Bronchial epithelial cell (primary cell): ENCODE measurements around the gene CTU2. TPM values are rescaled to one million over a fixed set of nuclear protein-coding genes. Genes with fewer than 3 reads are reported as not detected.

Experiments
- DNase-seq: peaks from one replicate; pipeline ENCODE4 v3.0.0-alpha.2; 2010; ENCODE audit warnings: low read depth
- FAIRE-seq: peaks from 2 replicates; lab custom pipeline; 2011; peaks lifted over from hg19 to GRCh38; lab: Jason Lieb, UNC
- H3K27me3 ChIP-seq: 2 replicates; pipeline ENCODE4 v1.5.1; 2011; ENCODE audit warnings: low read length; ENCODE audit not compliant: control insufficient read depth, insufficient read depth
- H3K36me3 ChIP-seq: 2 replicates; pipeline ENCODE4 v1.5.1; 2011; ENCODE audit warnings: low read length; ENCODE audit not compliant: control insufficient read depth, insufficient read depth
- H3K4me3 ChIP-seq: 2 replicates; pipeline ENCODE4 v1.5.1; 2011; ENCODE audit warnings: mild to moderate bottlenecking, low read depth, low read length, control low read depth
- total RNA-seq: library from RNA; depleted of rRNA; stranded (reverse); fragments of >200 nt; gene quantifications from 2 replicates; pipeline ENCODE4 v1.2.1, GENCODE V29; 2014
- TF ChIP-seq, protein P1 (sequence below): IDR thresholded peaks from 2 replicates; pipeline ENCODE4 v1.5.1; 2011; ENCODE audit warnings: mild to moderate bottlenecking, moderate library complexity, low read length, control low read depth, inconsistent platforms; ENCODE audit not compliant: insufficient read depth, severe bottlenecking

Gene CTU2
- total RNA-seq, 1 donor from 2014 or later, result 31.1 TPM

DNA sequence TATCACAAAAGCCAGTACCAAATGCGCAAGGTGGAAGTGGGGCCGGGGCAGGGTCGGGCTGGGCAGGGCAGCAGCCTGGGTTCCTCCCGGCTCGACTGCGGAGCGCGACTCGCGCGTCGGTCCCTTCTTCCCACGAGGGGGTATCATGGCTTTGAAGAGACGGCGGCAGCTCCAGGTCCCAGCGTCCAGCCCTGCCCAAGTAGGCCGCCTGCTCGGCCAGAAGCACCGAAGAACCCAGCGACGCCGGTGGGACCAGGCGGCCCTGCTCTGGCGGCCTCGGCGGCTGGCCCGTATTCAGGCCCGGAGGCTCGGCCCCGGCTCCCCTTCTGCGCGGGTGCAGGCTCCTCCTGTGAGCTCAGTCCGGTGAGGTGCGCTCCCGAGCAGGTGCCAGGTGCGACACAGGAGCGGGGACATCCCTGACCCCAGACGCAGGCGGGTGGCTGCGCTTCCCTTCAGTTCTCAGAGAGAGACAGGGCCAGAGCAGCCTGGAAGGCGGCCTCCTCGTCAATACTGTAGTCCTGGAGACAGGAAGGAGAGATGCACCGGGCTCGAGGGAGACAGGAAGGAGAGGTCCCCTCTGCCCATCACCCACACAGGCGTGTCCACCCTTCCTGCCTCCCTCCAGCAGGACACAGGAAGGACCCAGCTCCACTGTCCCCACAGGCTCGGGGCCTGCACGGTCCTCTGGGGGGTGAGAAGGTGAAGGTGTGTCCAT lies 9.0 kb upstream of the CTU2 start:
- Histone ChIP-seq H3K4me3 (no peak overlapping the region), H3K36me3 (peaks cover 3% of the 10 kb centered on the region), H3K27me3 (no peaks in the 10 kb centered on the region)
- TF ChIP-seq, protein P1, sequence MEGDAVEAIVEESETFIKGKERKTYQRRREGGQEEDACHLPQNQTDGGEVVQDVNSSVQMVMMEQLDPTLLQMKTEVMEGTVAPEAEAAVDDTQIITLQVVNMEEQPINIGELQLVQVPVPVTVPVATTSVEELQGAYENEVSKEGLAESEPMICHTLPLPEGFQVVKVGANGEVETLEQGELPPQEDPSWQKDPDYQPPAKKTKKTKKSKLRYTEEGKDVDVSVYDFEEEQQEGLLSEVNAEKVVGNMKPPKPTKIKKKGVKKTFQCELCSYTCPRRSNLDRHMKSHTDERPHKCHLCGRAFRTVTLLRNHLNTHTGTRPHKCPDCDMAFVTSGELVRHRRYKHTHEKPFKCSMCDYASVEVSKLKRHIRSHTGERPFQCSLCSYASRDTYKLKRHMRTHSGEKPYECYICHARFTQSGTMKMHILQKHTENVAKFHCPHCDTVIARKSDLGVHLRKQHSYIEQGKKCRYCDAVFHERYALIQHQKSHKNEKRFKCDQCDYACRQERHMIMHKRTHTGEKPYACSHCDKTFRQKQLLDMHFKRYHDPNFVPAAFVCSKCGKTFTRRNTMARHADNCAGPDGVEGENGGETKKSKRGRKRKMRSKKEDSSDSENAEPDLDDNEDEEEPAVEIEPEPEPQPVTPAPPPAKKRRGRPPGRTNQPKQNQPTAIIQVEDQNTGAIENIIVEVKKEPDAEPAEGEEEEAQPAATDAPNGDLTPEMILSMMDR, result no peak
- DNase-seq, result no peak
- FAIRE-seq, result no peak

DNA sequence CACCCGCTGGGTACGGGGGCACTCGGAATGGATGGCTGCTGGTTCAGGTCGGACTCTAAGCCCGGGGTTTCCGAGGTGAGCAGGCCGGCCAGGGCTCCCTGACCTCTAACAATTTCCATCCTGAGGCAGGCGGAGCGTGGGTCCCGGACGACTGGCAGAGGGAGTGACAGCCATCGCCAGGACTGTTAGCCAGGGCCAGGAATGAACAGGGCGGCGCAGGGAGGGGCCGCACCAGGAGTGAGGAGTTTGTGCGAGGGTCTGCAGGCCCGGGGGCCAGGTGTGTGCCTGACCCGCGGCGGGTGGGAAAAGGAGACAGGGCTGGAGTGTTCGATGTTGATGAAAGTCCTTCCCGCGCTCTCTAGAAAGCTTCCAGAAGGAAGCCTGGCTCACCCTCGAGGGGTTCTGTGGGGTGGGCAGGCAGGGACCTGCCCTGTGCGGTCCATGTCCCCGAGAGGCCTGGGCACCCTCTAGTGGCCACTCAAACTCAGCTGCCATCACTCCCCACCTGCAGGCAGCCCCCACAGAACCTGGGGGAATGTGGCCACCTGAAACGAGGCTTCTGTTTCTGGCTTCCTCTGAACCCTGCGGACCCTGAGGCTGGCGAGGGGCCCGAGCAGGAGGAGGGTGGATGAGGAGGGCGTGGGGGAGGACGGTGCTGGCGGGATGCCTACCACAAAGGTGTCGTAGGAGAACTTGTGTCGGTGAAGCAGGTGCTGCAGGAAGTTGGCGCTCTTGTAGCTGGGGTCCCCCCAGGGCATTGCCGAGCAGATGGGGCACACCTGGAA lies 8.3 kb upstream of the CTU2 start:
- TF ChIP-seq, protein P1, result peak; percentile 49
- FAIRE-seq (no peak), DNase-seq (no peak)
- Histone ChIP-seq H3K36me3 (peaks cover 3% of the 10 kb centered on the region), H3K4me3 (no peak overlapping the region), H3K27me3 (no peaks in the 10 kb centered on the region)

DNA sequence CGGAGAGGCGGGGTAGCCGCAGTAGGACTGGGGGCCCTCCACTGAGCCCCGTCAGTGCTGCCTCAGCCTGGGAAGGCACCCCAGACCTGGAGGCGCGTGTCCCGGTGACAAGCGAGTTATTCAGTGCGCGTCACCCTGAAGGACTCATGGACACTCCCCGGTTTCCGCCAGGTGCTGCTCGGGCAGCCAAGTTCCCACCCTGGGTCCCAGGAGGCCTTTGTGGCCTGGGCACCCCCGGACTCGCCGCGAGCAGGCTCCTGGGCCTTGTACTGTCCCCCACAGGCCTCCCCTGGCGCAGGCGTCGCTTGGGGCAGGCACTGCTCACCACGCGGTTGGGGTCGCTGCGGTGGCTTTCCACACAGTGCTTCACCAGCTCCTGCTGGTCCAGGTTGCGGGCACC lies 7.7 kb upstream of the CTU2 start:
- Histone ChIP-seq H3K4me3 (no peak overlapping the region), H3K27me3 (no peaks in the 10 kb centered on the region), H3K36me3 (peaks cover 3% of the 10 kb centered on the region)
- DNase-seq (no peak), FAIRE-seq (no peak)
- TF ChIP-seq, protein P1, result no peak

DNA sequence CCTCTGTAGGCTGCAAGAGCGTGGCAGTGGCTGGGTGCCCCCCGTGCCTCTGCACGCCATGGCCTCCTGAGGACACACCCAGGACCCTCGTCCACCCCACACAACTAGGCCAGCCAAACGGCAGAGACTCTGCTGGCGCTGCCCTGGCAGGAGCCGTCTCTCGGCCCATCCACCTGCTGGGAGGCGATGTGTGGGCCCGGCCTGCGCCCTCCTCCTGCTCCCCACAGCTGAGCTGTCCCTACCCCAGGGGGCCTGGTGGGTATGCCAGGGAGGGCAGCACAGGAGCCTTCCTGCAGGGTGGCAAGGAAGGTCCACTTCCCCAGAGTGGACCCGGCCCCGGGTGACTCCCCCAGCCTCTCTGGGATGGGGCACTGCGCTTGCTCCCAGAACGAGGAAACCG lies 7.1 kb upstream of the CTU2 start:
- H3K36me3 ChIP-seq, result peaks cover 3% of the 10 kb centered on the region

DNA sequence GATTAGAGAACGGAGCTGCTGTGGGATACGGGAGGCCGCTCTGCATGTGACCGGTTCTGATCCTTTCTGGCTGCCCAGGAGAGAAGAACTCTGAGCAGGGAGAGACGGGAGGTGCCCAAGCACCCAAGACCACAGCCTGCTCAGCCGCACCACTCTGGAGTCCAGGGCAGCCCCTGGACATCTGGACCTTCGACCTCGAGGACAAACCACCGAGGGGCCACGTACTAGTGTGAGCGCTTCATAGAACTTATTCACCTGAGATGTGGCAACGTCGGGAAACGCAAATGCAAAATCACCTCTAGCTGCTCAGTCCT lies 6.0 kb upstream of the CTU2 start:
- peaks cover 3% of the 10 kb centered on the region for H3K36me3 ChIP-seq
- no peak for DNase-seq
- H3K4me3 ChIP-seq, result no peak overlapping the region
- TF ChIP-seq, protein P1, result no peak
- FAIRE-seq, result no peak
- H3K27me3 ChIP-seq, result no peaks in the 10 kb centered on the region

More for the DNA sequence above, 7.1 kb upstream of the CTU2 start:
- FAIRE-seq (no peak), DNase-seq (no peak)
- Histone ChIP-seq H3K27me3 (no peaks in the 10 kb centered on the region), H3K4me3 (no peak overlapping the region)
- TF ChIP-seq, protein P1, result no peak
